Testis (tissue), 2 donors: Measurements from ENCODE around the gene SHROOM3.

Experiments
- CTCF ChIP-seq, 3 experiments: fragments of 450-650 bp in 2 of 3; fragments of 200-600 bp in 1 of 3; sonication (generic) in 1 of 3; IDR thresholded peaks; one replicate each; pipeline ENCODE4 v1.5.1; 2016 to 2019; ENCODE audit warnings: antibody characterized with exemption in 3 of 3, mild to moderate bottlenecking in 2 of 3, moderate library complexity in 1 of 3
- POLR2A ChIP-seq: fragments of 450-650 bp; IDR thresholded peaks from one replicate; pipeline ENCODE4 v1.6.1; 2017; ENCODE audit warnings: antibody characterized with exemption, mild to moderate bottlenecking, moderate library complexity

GRCh38 chr4:76795243-76795642 is 360.2 kb downstream of the SHROOM3 start:
- no peak for TF ChIP-seq CTCF (IDR thresholded peaks at IDR 0.05)
- TF ChIP-seq POLR2A = no peak
